OCI-LY7 (cell line): ENCODE measurements around the gene ICAM2. TPM values are rescaled to one million over a fixed set of nuclear protein-coding genes. Genes with fewer than 3 reads are reported as not detected.

Experiments
- BruUV-seq: library from RNA; stranded (reverse); fragments of 400-500 nt; replicated peaks from 2 replicates; lab custom pipeline; 2021; lab: Mats Ljungman, UMichigan
- CTCF ChIA-PET: fragments of 300-600 bp; sonication (Branson Sonifier 250); formaldehyde crosslinking; loops from one replicate; lab custom pipeline; 2022; ENCODE audit warnings: antibody characterized with exemption; ENCODE audit not compliant: unreplicated experiment; lab: Charles Lee
- POLR2A ChIA-PET: fragments of 300-600 bp; sonication (Branson Sonifier 250); formaldehyde crosslinking; loops from one replicate; lab custom pipeline; 2022; ENCODE audit warnings: antibody characterized with exemption; lab: Charles Lee
- DNase-seq: peaks from one replicate; pipeline ENCODE4 v3.0.0-alpha.2; 2015; ENCODE audit warnings: low spot score
- H2AFZ ChIP-seq: fragments of 200-600 bp; sonication (generic), shearing (Covaris generic); 2 replicates; pipeline ENCODE4 v1.6.1; 2014; ENCODE audit warnings: mild to moderate bottlenecking, antibody characterized with exemption, low read length, moderate library complexity
- H3K27ac ChIP-seq: fragments of 200-600 bp; sonication (generic); 2 replicates; pipeline ENCODE4 v1.5.1; 2014; ENCODE audit warnings: mixed run types, low read depth, mild to moderate bottlenecking, moderate library complexity, low read length, inconsistent platforms; ENCODE audit not compliant: poor library complexity, severe bottlenecking
- H3K36me3 ChIP-seq: fragments of 200-600 bp; sonication (generic); 2 replicates; pipeline ENCODE4 v1.6.1; 2014; ENCODE audit warnings: mild to moderate bottlenecking, antibody characterized with exemption, low read length, moderate library complexity, mixed read lengths; ENCODE audit not compliant: insufficient read depth
- H3K4me1 ChIP-seq: fragments of 200-600 bp; sonication (generic); 2 replicates; pipeline ENCODE4 v1.5.1; 2014; ENCODE audit warnings: mild to moderate bottlenecking, low read length; ENCODE audit not compliant: insufficient read depth, poor library complexity, severe bottlenecking
- H3K4me2 ChIP-seq: fragments of 200-600 bp; sonication (generic); 2 replicates; pipeline ENCODE4 v1.6.1; 2014; ENCODE audit warnings: mild to moderate bottlenecking, low read length
- H3K4me3 ChIP-seq: fragments of 200-600 bp; sonication (generic); 2 replicates; pipeline ENCODE4 v1.5.1; 2014; ENCODE audit warnings: mild to moderate bottlenecking, low read depth, low read length; ENCODE audit not compliant: poor library complexity, severe bottlenecking
- H3K79me2 ChIP-seq: fragments of 200-600 bp; sonication (generic); 2 replicates; pipeline ENCODE4 v1.6.1; 2016; ENCODE audit warnings: low read depth, mild to moderate bottlenecking, low read length, moderate library complexity, mixed read lengths; ENCODE audit not compliant: insufficient read depth
- H3K9me2 ChIP-seq: fragments of 200-600 bp; sonication (generic); 2 replicates; pipeline ENCODE4 v1.6.1; 2016; ENCODE audit warnings: mild to moderate bottlenecking, low read length, mixed read lengths; ENCODE audit not compliant: insufficient read depth
- H3K9me3 ChIP-seq: fragments of 200-600 bp; sonication (generic); 2 replicates; pipeline ENCODE4 v1.6.1; 2014; ENCODE audit warnings: mild to moderate bottlenecking, mixed run types, low read length, mixed read lengths
- H4K20me1 ChIP-seq: fragments of 200-600 bp; sonication (generic); 2 replicates; pipeline ENCODE4 v1.6.1; 2014; ENCODE audit warnings: mild to moderate bottlenecking, antibody characterized with exemption, low read length, moderate library complexity, mixed read lengths; ENCODE audit not compliant: insufficient read depth
- EZH2phosphoT487 ChIP-seq: fragments of 200-600 bp; sonication (generic); IDR thresholded peaks from 2 replicates; pipeline ENCODE4 v1.6.1; 2018; ENCODE audit warnings: low read depth, borderline replicate concordance, mild to moderate bottlenecking, mixed run types, antibody characterized with exemption, low read length, moderate library complexity, mixed read lengths
- intact Hi-C: fragments of 100-400 bp; cut with micrococcal nuclease; formaldehyde crosslinking; loops from one replicate; pipeline ENCODE4 v1.10.0; 2022; ENCODE audit not compliant: unreplicated experiment
- total RNA-seq, 2 experiments: library from RNA; depleted of rRNA in 1 of 2; stranded (reverse); fragments of >200 nt in 1 of 2; shearing (Covaris generic) in 1 of 2; gene quantifications; 2 replicates each; pipeline ENCODE4 v1.2.3, GENCODE V29; 2014 to 2022
- TF ChIP-seq, protein P1 (sequence below): fragments of 200-600 bp; sonication (generic); conservative IDR thresholded peaks from 2 replicates; pipeline ENCODE4 v1.5.1; 2014; ENCODE audit warnings: mild to moderate bottlenecking, antibody characterized with exemption, low read length, moderate library complexity, mixed read lengths

ICAM2 gene
- total RNA-seq, 2 experiments from 2014 or later, result 88.7 to 112 TPM

DNA sequence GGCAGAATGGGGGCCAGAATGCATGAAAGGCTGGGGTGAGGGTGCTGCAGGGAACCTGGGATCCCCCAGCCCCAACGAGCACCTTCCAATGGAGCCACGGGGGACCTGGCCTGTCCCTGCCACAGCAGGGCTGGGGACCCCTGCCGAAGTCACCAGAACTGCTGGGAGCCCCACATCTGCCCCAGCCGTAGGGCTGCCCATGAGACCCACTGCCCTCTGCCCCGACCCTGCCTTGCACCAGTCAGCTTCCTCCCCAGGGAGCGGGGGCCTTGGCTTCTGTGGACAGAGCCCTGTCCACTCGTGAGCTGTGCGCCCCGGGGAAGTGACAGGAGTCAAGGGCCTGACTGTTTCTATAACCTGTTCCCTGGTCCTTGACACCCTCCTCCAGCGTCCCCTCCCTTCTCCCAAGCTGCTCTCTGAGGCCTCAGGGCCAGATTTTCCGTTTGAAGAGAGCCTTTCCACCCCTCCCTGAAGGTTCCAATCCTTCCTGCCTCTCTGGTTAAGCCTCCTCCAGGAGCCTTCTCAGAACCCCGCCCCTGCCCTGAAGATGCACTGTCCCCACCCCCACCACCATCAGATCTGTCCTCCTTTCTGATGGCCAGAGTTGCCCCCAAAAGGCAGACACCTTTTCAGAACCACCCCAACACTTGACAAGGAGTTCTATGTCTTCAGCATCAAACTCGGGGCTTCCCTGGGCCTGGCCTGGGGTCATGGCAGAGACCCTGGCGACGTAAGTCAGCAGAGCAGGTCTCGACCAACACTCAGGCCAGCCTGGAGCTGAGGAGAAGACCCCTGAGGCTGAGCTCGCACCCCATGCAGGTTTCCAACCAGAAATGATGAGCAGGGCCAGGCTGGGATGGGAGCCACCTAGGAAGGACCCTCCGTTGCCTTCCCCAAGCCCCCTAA lies 33.0 kb downstream of the ICAM2 start:
- peaks cover 7% of the 10 kb centered on the region; the same call in 1 of the 2 replicates for H3K9me3 ChIP-seq
- peaks cover 9% of the 10 kb centered on the region for H3K4me1 ChIP-seq
- ChIA-PET POLR2A (no interaction called here), CTCF (no interaction called here)
- H2AFZ ChIP-seq, result no peak overlapping the region
- no peak overlapping the region for H3K4me3 ChIP-seq
- no peak for DNase-seq
- H4K20me1 ChIP-seq, result no peaks in the 10 kb centered on the region
- H3K79me2 ChIP-seq, result no peaks in the 10 kb centered on the region
- no peaks in the 10 kb centered on the region for H3K36me3 ChIP-seq
- no peak overlapping the region for H3K27ac ChIP-seq
- BruUV-seq, result no TSS peak
- no peak for TF ChIP-seq EZH2phosphoT487
- TF ChIP-seq, protein P1, sequence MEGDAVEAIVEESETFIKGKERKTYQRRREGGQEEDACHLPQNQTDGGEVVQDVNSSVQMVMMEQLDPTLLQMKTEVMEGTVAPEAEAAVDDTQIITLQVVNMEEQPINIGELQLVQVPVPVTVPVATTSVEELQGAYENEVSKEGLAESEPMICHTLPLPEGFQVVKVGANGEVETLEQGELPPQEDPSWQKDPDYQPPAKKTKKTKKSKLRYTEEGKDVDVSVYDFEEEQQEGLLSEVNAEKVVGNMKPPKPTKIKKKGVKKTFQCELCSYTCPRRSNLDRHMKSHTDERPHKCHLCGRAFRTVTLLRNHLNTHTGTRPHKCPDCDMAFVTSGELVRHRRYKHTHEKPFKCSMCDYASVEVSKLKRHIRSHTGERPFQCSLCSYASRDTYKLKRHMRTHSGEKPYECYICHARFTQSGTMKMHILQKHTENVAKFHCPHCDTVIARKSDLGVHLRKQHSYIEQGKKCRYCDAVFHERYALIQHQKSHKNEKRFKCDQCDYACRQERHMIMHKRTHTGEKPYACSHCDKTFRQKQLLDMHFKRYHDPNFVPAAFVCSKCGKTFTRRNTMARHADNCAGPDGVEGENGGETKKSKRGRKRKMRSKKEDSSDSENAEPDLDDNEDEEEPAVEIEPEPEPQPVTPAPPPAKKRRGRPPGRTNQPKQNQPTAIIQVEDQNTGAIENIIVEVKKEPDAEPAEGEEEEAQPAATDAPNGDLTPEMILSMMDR, result no peak
- H3K4me2 ChIP-seq, result no peak overlapping the region
- intact Hi-C loops, result no loop called here
- H3K9me2 ChIP-seq, result no peaks in the 10 kb centered on the region

DNA sequence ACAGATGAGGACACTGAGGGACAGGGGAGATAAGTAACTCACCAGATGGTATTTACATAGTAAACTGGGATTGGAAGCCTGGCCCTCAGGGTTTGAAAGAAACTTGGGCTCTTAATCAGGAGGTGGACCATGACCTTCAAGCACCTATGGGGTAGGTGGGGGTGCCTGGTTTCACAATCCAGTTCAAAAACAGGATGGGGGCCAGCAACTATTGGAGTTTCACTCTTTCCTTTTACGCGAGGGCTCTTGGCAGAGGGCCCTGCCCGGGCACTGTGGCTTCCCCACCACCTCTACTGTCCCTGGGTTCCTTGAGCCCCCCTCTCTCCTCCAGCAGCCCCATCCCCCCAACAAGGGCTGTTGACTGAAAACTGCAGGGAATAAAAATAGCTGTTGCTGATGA lies 33.6 kb downstream of the ICAM2 start:
- no peaks in the 10 kb centered on the region for H3K79me2 ChIP-seq

More for the DNA sequence above, 33.6 kb downstream of the ICAM2 start:
- no peak for TF ChIP-seq EZH2phosphoT487
- TF ChIP-seq, protein P1, result no peak
- BruUV-seq, result no TSS peak
- Histone ChIP-seq H2AFZ (no peak overlapping the region), H3K4me3 (no peak overlapping the region), H3K36me3 (no peaks in the 10 kb centered on the region), H3K4me2 (no peak overlapping the region), H4K20me1 (no peaks in the 10 kb centered on the region), H3K27ac (no peak overlapping the region), H3K9me3 (peaks cover 14% of the 10 kb centered on the region), H3K4me1 (peaks cover 9% of the 10 kb centered on the region), H3K9me2 (no peaks in the 10 kb centered on the region)
- CTCF ChIA-PET, result no interaction called here
- intact Hi-C loops, result no loop called here
- no peak for DNase-seq
- POLR2A ChIA-PET, result no interaction called here
